Fibroblast of villous mesenchyme (primary cell): Measurements from ENCODE around the gene RAB3IL1. TPM values are rescaled to one million over a fixed set of nuclear protein-coding genes. Genes with fewer than 3 reads are reported as not detected.

Experiments
- DNase-seq: peaks from one replicate; pipeline ENCODE4 v3.0.0-alpha.2; 2010; ENCODE audit warnings: low read depth
- H3K4me3 ChIP-seq: 2 replicates; pipeline ENCODE4 v1.5.1; 2011; ENCODE audit warnings: low read depth, mild to moderate bottlenecking, low read length
- total RNA-seq: library from RNA; depleted of rRNA; stranded (reverse); fragments of >200 nt; gene quantifications from 2 replicates; pipeline ENCODE4 v1.2.3, GENCODE V29; 2012
- TF ChIP-seq, protein P1 (sequence below): IDR thresholded peaks from 2 replicates; pipeline ENCODE4 v1.5.1; 2012; ENCODE audit warnings: low read depth, mild to moderate bottlenecking, low read length; ENCODE audit not compliant: insufficient read depth

Gene RAB3IL1
- total RNA-seq, 1 donor, result 6.9 TPM

- DNase-seq, result no peak
- TF ChIP-seq, protein P1, sequence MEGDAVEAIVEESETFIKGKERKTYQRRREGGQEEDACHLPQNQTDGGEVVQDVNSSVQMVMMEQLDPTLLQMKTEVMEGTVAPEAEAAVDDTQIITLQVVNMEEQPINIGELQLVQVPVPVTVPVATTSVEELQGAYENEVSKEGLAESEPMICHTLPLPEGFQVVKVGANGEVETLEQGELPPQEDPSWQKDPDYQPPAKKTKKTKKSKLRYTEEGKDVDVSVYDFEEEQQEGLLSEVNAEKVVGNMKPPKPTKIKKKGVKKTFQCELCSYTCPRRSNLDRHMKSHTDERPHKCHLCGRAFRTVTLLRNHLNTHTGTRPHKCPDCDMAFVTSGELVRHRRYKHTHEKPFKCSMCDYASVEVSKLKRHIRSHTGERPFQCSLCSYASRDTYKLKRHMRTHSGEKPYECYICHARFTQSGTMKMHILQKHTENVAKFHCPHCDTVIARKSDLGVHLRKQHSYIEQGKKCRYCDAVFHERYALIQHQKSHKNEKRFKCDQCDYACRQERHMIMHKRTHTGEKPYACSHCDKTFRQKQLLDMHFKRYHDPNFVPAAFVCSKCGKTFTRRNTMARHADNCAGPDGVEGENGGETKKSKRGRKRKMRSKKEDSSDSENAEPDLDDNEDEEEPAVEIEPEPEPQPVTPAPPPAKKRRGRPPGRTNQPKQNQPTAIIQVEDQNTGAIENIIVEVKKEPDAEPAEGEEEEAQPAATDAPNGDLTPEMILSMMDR, result no peak
- H3K4me3 ChIP-seq, result no peak overlapping the region
Measured at GRCh38 chr11:61866958-61867343, 50.4 kb downstream of the RAB3IL1 start.

- no peak overlapping the region for H3K4me3 ChIP-seq
- TF ChIP-seq, protein P1, result no peak
- DNase-seq, result no peak
Measured at GRCh38 chr11:61866231-61866957, 51.0 kb downstream of the RAB3IL1 start.

DNA sequence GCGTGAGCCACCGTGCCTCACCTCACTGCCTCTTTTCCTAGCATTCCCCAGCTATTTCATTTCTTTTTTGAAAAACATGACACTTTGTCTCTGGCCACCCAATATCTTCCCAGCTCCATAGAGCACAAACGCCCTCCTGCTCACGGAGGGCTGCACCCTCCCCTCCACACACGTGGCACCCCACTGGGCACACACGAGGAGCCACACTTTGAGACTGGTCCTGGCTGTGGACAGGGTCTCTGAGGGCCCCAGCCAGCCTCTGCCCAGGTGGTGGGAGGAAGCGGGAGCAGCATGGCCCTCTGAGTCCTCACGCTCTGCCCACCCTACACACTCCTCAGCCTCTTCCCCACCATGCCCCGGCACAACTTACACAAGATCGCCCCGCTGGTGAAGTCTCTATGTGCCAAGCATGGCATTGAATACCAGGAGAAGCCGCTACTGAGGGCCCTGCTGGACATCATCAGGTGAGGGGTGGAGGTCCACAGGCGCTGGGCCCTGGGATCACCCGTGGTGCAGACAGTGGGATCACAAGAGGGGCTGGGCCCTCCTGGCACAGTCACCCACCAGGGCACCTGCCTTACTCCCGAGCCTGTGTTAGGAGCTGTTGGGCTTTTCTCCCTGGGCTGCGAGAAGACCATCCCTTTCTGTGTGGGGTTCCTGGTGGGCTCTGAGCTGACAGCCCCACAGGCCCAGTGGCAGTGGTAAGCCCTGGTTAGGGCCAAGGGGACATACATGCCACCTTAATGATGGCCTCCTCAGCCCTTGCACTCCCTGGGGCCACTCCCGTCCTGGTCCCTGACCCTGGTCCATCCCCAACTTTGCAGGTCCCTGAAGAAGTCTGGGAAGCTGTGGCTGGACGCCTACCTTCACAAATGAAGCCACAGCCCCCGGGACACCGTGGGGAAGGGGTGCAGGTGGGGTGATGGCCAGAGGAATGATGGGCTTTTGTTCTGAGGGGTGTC lies 52.3 kb downstream of the RAB3IL1 start:
- no peak for DNase-seq
- H3K4me3 ChIP-seq, result no peak overlapping the region
- TF ChIP-seq, protein P1, result no peak

GRCh38 chr11:61863548-61864081 lies 53.8 kb downstream of the RAB3IL1 start:
- TF ChIP-seq, protein P1, result no peak
- H3K4me3 ChIP-seq, result no peak overlapping the region
- DNase-seq, result no peak

DNA sequence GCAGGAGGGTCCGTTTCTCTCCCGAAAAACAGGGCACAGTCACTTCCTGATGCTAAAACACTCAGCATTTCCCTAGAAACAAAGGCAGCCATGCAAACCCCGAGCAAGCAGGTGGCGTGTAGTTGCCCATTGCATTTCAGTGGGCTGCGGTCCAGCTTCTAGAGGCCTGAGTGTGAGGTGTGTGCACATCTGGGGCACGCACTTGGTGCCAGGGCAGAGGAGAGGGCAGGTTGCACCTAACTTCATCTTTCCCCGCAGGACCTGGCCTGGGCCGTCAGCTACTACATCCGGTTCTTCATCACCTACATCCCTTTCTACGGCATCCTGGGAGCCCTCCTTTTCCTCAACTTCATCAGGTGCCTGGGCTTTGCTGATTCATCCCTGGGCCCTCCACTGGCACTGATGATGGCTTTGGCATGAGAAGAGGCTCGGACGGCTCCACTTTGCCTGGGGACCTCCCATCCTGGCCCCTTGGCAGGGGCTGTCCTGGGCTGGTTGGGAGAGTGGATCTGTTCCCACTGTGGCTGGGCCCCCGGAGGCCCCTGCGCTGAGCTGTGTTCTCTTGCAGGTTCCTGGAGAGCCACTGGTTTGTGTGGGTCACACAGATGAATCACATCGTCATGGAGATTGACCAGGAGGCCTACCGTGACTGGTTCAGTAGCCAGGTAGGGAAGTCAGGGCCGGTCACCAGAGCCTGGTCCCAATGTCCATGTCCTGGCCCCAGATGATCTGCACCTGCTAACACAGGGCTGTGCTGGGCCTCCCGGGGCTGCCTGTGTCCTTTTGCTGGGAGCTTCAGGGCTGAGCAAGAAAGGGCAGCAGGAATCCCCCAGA lies 54.4 kb downstream of the RAB3IL1 start:
- TF ChIP-seq, protein P1, result no peak
- no peak for DNase-seq
- no peak overlapping the region for H3K4me3 ChIP-seq

- TF ChIP-seq, protein P1, result no peak
- no peak overlapping the region for H3K4me3 ChIP-seq
- no peak for DNase-seq
Measured at GRCh38 chr11:61861634-61862033, 55.7 kb downstream of the RAB3IL1 start.
